ENCODE measurements around the gene ZNF575. TPM values are rescaled to one million over a fixed set of nuclear protein-coding genes. Genes with fewer than 3 reads are reported as not detected.
A peak's percentile ranks its signal among the peaks of the same experiment; 100 is the strongest.

Gene ZNF575
- total and polyA plus RNA-seq, 10 of the 15 experiments (the other 5 are each of a cell fraction or from before 2014, with no cell fraction given): 0.18 to 2.8 (median 0.75) TPM

DNA sequence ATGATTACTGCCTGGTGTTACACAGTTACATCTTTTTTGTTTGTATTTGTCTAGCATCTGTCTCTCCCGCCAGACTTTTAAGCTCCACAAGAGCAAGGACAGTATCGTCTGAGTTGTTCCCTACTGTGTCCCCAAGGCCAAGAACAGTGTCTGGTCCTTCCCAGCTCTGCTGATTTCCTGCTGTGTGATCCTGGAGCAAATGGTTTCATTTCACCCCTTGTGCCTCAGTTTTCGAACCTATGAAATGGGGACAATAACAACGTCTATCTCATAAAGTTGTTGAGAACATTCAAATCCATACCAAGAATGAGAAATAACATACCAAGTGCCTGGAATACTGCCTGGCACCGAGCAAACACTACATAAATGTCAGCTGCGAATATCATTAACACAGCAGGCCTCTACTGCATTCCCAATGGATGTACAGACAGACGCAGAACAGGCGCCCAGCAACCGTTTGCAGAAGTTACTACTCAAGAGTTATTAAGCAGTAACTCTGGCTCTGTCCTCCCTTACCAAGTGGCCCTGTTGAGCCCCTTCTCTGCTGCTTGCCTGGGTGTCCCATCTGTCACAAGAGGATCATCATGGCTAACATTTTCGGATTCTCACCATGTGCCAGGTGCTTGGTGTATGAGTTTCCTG is 30.9 kb downstream of the ZNF575 start:
- ChIA-PET POLR2A (interaction anchor here (0.7 kb wide), 1 partner anchor 224 kb away, joined by 3 read pairs; no protein-coding TSS in a partner anchor), SMC1A (ENCODE audit: uncharacterized antibody, unreplicated experiment) (interaction anchor here (1.0 kb wide), 1 partner anchor 10 kb away, joined by 4 read pairs; the partner anchor contains the start of gene XRCC1), CTCF (interaction anchor here (1.6 kb wide), 1 partner anchor 9 kb away, joined by 8 read pairs; no protein-coding TSS in a partner anchor), RAD21 (ENCODE audit: unreplicated experiment) (no interaction called here)
- Histone ChIP-seq H2AFZ (ENCODE audit: control insufficient read depth, low read depth, low read length) (no peak overlapping the region), H3K79me2 (ENCODE audit: control insufficient read depth, insufficient read depth, low read length) (no peaks in the 10 kb centered on the region), H3K4me1 (ENCODE audit: control insufficient read depth, insufficient read depth, low read length) (peaks cover 12% of the 10 kb centered on the region), H3K27ac (ENCODE audit: control insufficient read depth, insufficient read depth) (no peak overlapping the region), H3K27me3 (replicated peaks in 1 of 2; ENCODE audit: control insufficient read depth in 2 of 2, insufficient read depth in 2 of 2, low read length in 1 of 2) (no peaks in the 10 kb centered on the region), H3K9ac (ENCODE audit: control insufficient read depth, insufficient read depth, low read length) (no peak overlapping the region), H3K4me3 (no peak overlapping the region), H3K36me3 (ENCODE audit: control insufficient read depth in 2 of 2, insufficient read depth in 2 of 2, low read length in 1 of 2) (no peaks in the 10 kb centered on the region; a peak in 1 of 4 replicates), H4K20me1 (ENCODE audit: control insufficient read depth, insufficient read depth) (no peaks in the 10 kb centered on the region), H3K4me2 (ENCODE audit: control insufficient read depth, insufficient read depth) (no peak overlapping the region), H3K9me3 (replicated peaks; ENCODE audit: control insufficient read depth, insufficient read depth, low read length) (no peaks in the 10 kb centered on the region)
- in situ Hi-C loops (cut with MboI): no loop called here
- whole genome bisulfite sequencing (ENCODE audit: insufficient coverage, insufficient replicate concordance, low lambda C conversion rate, missing lambda C conversion rate): 48% methylated on average over 10 of the region's 10 CpGs
- DNase-seq (ENCODE audit: low read depth, low spot score) (no peak), ATAC-seq (no peak), FAIRE-seq (no peak)
- intact Hi-C loops (cut with micrococcal nuclease; ENCODE audit: unreplicated experiment): no loop called here
- no peak for TF ChIP-seq NBN (IDR thresholded peaks at IDR 0.05)
- TF ChIP-seq SMAD1 (IDR thresholded peaks at IDR 0.05; ENCODE audit: low read depth, partially characterized antibody): no peak
- TF ChIP-seq WRNIP1 (IDR thresholded peaks at IDR 0.05; ENCODE audit: borderline replicate concordance, low read depth, low read length): no peak
- TF ChIP-seq ZBED1 (IDR thresholded peaks at IDR 0.05; ENCODE audit: borderline replicate concordance): no peak
- TF ChIP-seq, protein P1, sequence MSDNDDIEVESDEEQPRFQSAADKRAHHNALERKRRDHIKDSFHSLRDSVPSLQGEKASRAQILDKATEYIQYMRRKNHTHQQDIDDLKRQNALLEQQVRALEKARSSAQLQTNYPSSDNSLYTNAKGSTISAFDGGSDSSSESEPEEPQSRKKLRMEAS (IDR thresholded peaks at IDR 0.05; ENCODE audit: low read depth, low read length): no peak
- TF ChIP-seq, protein P2, sequence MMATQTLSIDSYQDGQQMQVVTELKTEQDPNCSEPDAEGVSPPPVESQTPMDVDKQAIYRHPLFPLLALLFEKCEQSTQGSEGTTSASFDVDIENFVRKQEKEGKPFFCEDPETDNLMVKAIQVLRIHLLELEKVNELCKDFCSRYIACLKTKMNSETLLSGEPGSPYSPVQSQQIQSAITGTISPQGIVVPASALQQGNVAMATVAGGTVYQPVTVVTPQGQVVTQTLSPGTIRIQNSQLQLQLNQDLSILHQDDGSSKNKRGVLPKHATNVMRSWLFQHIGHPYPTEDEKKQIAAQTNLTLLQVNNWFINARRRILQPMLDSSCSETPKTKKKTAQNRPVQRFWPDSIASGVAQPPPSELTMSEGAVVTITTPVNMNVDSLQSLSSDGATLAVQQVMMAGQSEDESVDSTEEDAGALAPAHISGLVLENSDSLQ (IDR thresholded peaks at IDR 0.05): no peak
- no peak for TF ChIP-seq DPF2 (IDR thresholded peaks at IDR 0.05)
- BruUV-seq (replicated peaks): TSS peak; percentile 35

Data from GM12878 (cell line).